Suppressor macrophage treated with lipopolysaccharide for 1 hour (primary cell): ENCODE results near the gene TSPAN18.

ENCODE experiments used
- DNase-seq, 3 donors: peaks; one replicate each; pipeline ENCODE4 v3.0.0-alpha.2; 2020 to 2022

Gene TSPAN18

GRCh38 chr11:44852952-44853351 lies 126.2 kb downstream of the TSPAN18 start:
- DNase-seq, result no peak

- DNase-seq, result no peak
These were observed 126.9 kb downstream of the TSPAN18 start for GRCh38 chr11:44853666-44854065.

- DNase-seq, result no peak
These were observed 127.3 kb downstream of the TSPAN18 start for GRCh38 chr11:44854086-44854485.

GRCh38 chr11:44854741-44855492 lies 128.2 kb downstream of the TSPAN18 start:
- no peak for DNase-seq

- DNase-seq, result no peak
These were observed 128.7 kb downstream of the TSPAN18 start for GRCh38 chr11:44855493-44855849.

- no peak for DNase-seq
These were observed 130.8 kb downstream of the TSPAN18 start for GRCh38 chr11:44857490-44858090.

GRCh38 chr11:44858796-44859527 lies 132.2 kb downstream of the TSPAN18 start:
- DNase-seq, result peak; percentile 13 to 33 (median 28)

- DNase-seq, result no peak
These were observed 132.8 kb downstream of the TSPAN18 start for GRCh38 chr11:44859528-44859925.

- DNase-seq, result no peak
These were observed 133.6 kb downstream of the TSPAN18 start for GRCh38 chr11:44860346-44860745.

GRCh38 chr11:44861849-44862557 lies 135.2 kb downstream of the TSPAN18 start:
- peak; percentile 91 to 95 (median 92) for DNase-seq

- DNase-seq, result no peak
These were observed 135.9 kb downstream of the TSPAN18 start for GRCh38 chr11:44862558-44863101.

- no peak for DNase-seq
These were observed 136.5 kb downstream of the TSPAN18 start for GRCh38 chr11:44863231-44863630.

- no peak for DNase-seq
These were observed 139.1 kb downstream of the TSPAN18 start for GRCh38 chr11:44865866-44866272.

- no peak for DNase-seq
These were observed 139.5 kb downstream of the TSPAN18 start for GRCh38 chr11:44866286-44866685.

GRCh38 chr11:44868021-44868420 lies 141.3 kb downstream of the TSPAN18 start:
- no peak for DNase-seq

- no peak for DNase-seq
These were observed 142.0 kb downstream of the TSPAN18 start for GRCh38 chr11:44868455-44869421.

GRCh38 chr11:44870181-44870580 lies 143.4 kb downstream of the TSPAN18 start:
- no peak for DNase-seq

- DNase-seq, result no peak
These were observed 143.9 kb downstream of the TSPAN18 start for GRCh38 chr11:44870615-44871176.

- DNase-seq, result peak; percentile 53 to 74 (median 70)
These were observed 144.9 kb downstream of the TSPAN18 start for GRCh38 chr11:44871682-44872081.

GRCh38 chr11:44872556-44872955 lies 145.8 kb downstream of the TSPAN18 start:
- DNase-seq, result no peak

- no peak for DNase-seq
These were observed 146.8 kb downstream of the TSPAN18 start for GRCh38 chr11:44873537-44873936.
